GM18858 (cell line): ENCODE results near the gene B4GAT1.
A peak's percentile ranks its signal among the peaks of the same experiment; 100 is the strongest.
"Not testable (repeated sequence)": the region's sequence is repeated elsewhere in the genome, so short reads cannot be mapped to it uniquely, and the experiment has no call there.

ENCODE experiments used
- ATAC-seq: cut with Tn5 transposase; IDR thresholded peaks from one replicate; pipeline ENCODE4 v1.9.1; 2021; ENCODE audit not compliant: unreplicated experiment

B4GAT1 gene

GRCh38 chr11:66363805-66364535 lies 16.5 kb upstream of the B4GAT1 start:
- no peak for ATAC-seq

GRCh38 chr11:66363187-66363601 lies 15.8 kb upstream of the B4GAT1 start:
- ATAC-seq, result no peak

GRCh38 chr11:66362481-66363147 lies 15.2 kb upstream of the B4GAT1 start:
- ATAC-seq, result no peak

GRCh38 chr11:66361502-66361941 lies 14.1 kb upstream of the B4GAT1 start:
- no peak for ATAC-seq

- no peak for ATAC-seq
These were observed 13.1 kb upstream of the B4GAT1 start for GRCh38 chr11:66360406-66361073.

GRCh38 chr11:66359662-66360087 lies 12.2 kb upstream of the B4GAT1 start:
- no peak for ATAC-seq

GRCh38 chr11:66350560-66351235 lies 3.3 kb upstream of the B4GAT1 start:
- not testable (repeated sequence) for ATAC-seq

- no peak for ATAC-seq
These were observed 1.6 kb upstream of the B4GAT1 start for GRCh38 chr11:66349084-66349386.

GRCh38 chr11:66346476-66347424 lies 679 bp downstream of the B4GAT1 start:
- ATAC-seq, result no peak

- ATAC-seq, result no peak
These were observed 2.1 kb downstream of the B4GAT1 start for GRCh38 chr11:66345316-66345649.

- ATAC-seq, result peak; percentile 52
These were observed 2.7 kb downstream of the B4GAT1 start, which contains the start of gene BRMS1 for GRCh38 chr11:66344550-66345315. BRMS1 (minus strand) TSS chr11:66345104; CDS start chr11:66342234, 2,870 bp downstream.

- no peak for ATAC-seq
These were observed 4.3 kb downstream of the B4GAT1 start for GRCh38 chr11:66343176-66343575.

- ATAC-seq, result no peak
These were observed 5.8 kb downstream of the B4GAT1 start for GRCh38 chr11:66341502-66342126.

- no peak for ATAC-seq
These were observed 6.6 kb downstream of the B4GAT1 start for GRCh38 chr11:66340596-66341501.

GRCh38 chr11:66339686-66340483 lies 7.5 kb downstream of the B4GAT1 start:
- no peak for ATAC-seq

- no peak for ATAC-seq
These were observed 8.2 kb downstream of the B4GAT1 start for GRCh38 chr11:66339162-66339675.
